ENCODE measurements around the gene GSK3A. TPM values are rescaled to one million over a fixed set of nuclear protein-coding genes. Genes with fewer than 3 reads are reported as not detected.
A peak's percentile ranks its signal among the peaks of the same experiment; 100 is the strongest.

The GSK3A gene
- total and polyA plus RNA-seq, 9 of the 15 experiments (the other 6 are each of a cell fraction or from before 2014, with no cell fraction given) = 0.62 to 90.7 (median 33.3) TPM

DNA sequence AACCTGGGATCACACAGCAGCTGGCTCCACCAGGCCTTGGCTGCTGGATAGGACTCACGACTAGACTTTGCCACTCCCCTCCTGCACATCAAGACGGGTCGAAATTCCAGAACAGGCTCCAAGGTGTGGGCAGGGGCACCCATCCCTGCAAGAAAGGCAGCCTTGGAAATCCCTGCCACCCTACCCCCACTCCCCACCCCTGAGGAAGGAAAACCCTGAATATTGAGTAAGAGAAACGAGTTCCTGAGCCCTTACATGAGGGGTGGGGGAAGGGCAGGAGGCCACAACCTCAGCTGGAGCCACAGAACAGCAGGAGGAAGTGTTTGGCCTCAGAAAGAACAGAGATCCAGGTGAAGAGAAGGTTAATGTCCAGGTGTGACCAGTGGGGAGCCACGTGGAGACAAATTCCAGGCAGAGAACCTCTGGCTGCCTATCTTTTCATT, 45.0 kb downstream of the GSK3A start:
- peaks cover 4% of the 10 kb centered on the region for H3K9me1 ChIP-seq (ENCODE audit: control insufficient read depth, insufficient read depth, low read length)
- H2AFZ ChIP-seq (ENCODE audit: low read depth, low read length) = no peak overlapping the region
- BruUV-seq (replicated peaks) = no TSS peak
- DNase-seq (ENCODE audit: extremely low read depth in 1 of 4, low spot score in 3 of 4) = no peak
- no peak overlapping the region for H3K4me3 ChIP-seq
- no peak overlapping the region for H3K27ac ChIP-seq (ENCODE audit: extremely low read depth, low read depth, low read length)
- no peak overlapping the region for H3K4me2 ChIP-seq (ENCODE audit: insufficient read depth, low read length)
- in situ Hi-C loops (cut with MboI) = no loop called here
- intact Hi-C loops (cut with micrococcal nuclease) = loop anchor here (5.0 kb wide), 1 partner anchor 45 kb away; the partner anchor contains the start of gene GSK3A
- TF ChIP-seq NUFIP1 (IDR thresholded peaks at IDR 0.05; ENCODE audit: partially characterized antibody) = no peak
- TF ChIP-seq, protein P1, sequence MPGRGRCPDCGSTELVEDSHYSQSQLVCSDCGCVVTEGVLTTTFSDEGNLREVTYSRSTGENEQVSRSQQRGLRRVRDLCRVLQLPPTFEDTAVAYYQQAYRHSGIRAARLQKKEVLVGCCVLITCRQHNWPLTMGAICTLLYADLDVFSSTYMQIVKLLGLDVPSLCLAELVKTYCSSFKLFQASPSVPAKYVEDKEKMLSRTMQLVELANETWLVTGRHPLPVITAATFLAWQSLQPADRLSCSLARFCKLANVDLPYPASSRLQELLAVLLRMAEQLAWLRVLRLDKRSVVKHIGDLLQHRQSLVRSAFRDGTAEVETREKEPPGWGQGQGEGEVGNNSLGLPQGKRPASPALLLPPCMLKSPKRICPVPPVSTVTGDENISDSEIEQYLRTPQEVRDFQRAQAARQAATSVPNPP (IDR thresholded peaks at IDR 0.05; ENCODE audit: borderline replicate concordance, insufficient read depth, insufficient read length) = no peak
- TF ChIP-seq HDGF (IDR thresholded peaks at IDR 0.05) = no peak
- no peak for TF ChIP-seq BHLHE40 (IDR thresholded peaks at IDR 0.05; ENCODE audit: low read length)
- no peak for TF ChIP-seq ZNF766 (CRISPR knock-in tag; conservative IDR thresholded peaks at IDR 0.05)
- TF ChIP-seq, protein P2, sequence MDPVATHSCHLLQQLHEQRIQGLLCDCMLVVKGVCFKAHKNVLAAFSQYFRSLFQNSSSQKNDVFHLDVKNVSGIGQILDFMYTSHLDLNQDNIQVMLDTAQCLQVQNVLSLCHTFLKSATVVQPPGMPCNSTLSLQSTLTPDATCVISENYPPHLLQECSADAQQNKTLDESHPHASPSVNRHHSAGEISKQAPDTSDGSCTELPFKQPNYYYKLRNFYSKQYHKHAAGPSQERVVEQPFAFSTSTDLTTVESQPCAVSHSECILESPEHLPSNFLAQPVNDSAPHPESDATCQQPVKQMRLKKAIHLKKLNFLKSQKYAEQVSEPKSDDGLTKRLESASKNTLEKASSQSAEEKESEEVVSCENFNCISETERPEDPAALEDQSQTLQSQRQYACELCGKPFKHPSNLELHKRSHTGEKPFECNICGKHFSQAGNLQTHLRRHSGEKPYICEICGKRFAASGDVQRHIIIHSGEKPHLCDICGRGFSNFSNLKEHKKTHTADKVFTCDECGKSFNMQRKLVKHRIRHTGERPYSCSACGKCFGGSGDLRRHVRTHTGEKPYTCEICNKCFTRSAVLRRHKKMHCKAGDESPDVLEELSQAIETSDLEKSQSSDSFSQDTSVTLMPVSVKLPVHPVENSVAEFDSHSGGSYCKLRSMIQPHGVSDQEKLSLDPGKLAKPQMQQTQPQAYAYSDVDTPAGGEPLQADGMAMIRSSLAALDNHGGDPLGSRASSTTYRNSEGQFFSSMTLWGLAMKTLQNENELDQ (CRISPR knock-in tag; IDR thresholded peaks at IDR 0.05; ENCODE audit: borderline replicate concordance) = no peak
- no peak for TF ChIP-seq PTBP1 (IDR thresholded peaks at IDR 0.05; ENCODE audit: low read depth, low read length)
- no peak for ATAC-seq
- no peak for FAIRE-seq
- ChIA-PET POLR2A (no interaction called here), CTCF (ENCODE audit: low intra/inter-chr PET ratio) (no interaction called here)
- H3K4me1 ChIP-seq (replicated peaks in 1 of 2; ENCODE audit: control insufficient read depth in 2 of 2, insufficient read depth in 2 of 2, low read length in 2 of 2) = peaks cover 37 to 53% of the 10 kb centered on the region in 2 experiments
- peaks cover 38% of the 10 kb centered on the region for H3K79me2 ChIP-seq (ENCODE audit: control insufficient read depth, insufficient read depth, low read length)
- peaks cover 60% of the 10 kb centered on the region for H3K36me3 ChIP-seq (ENCODE audit: control insufficient read depth, insufficient read depth, low read length)
- no peaks in the 10 kb centered on the region; a peak in 1 of 5 replicates for H3K27me3 ChIP-seq (ENCODE audit: control insufficient read depth in 2 of 2, insufficient read depth in 2 of 2, low read length in 2 of 2)
- 61% methylated on average over 5 of the region's 5 CpGs for WGBS (ENCODE audit: insufficient coverage, low coverage, missing lambda C conversion rate)
- H4K20me1 ChIP-seq (replicated peaks; ENCODE audit: control insufficient read depth, insufficient read depth, low read length) = peaks cover 24% of the 10 kb centered on the region; the same call in 1 of the 2 replicates
- peaks cover 4% of the 10 kb centered on the region; the same call in 1 of the 2 replicates for H3K9me3 ChIP-seq (replicated peaks; ENCODE audit: control insufficient read depth, insufficient read depth, low read depth, low read length)
- peak overlapping the region in 1 of 2 experiments; percentile 75; a peak in 1 of 4 replicates for H3K9ac ChIP-seq (ENCODE audit: insufficient read depth in 1 of 2, low read depth in 2 of 2, low read length in 2 of 2)
